ENCODE measurements around the gene DOCK6. TPM values are rescaled to one million over a fixed set of nuclear protein-coding genes. Genes with fewer than 3 reads are reported as not detected.

DOCK6 gene
- total RNA-seq, 1 experiment from 2014 or later, result 57.9 TPM

GRCh38 chr19:11223200-11223599 lies 39.1 kb downstream of the DOCK6 start:
- no peak overlapping the region for H3K56ac ChIP-seq (ENCODE audit: insufficient read length, low read depth, low read length)
- no peak overlapping the region for H3K4me2 ChIP-seq (ENCODE audit: insufficient read depth, insufficient read length, low read length)
- peaks cover 6% of the 10 kb centered on the region for H3K9me3 ChIP-seq (ENCODE audit: control insufficient read depth, low read depth, low read length)
- H4K8ac ChIP-seq (replicated peaks; ENCODE audit: insufficient read length, low read depth, low read length), result no peak overlapping the region
- no peaks in the 10 kb centered on the region for H3K23me2 ChIP-seq (ENCODE audit: insufficient read length, low read depth, low read length, poor library complexity, severe bottlenecking)
- no peak overlapping the region for H3K27ac ChIP-seq (ENCODE audit: insufficient read length, low read depth, low read length)
- no peak overlapping the region for H3K18ac ChIP-seq (ENCODE audit: insufficient read length, low read depth, low read length)
- Mint-ChIP-seq H3K27me3 (ENCODE audit: low read depth) (no peaks in the 10 kb centered on the region), H3K4me1 (peaks cover 2 to 6% of the 10 kb centered on the region in 2 experiments; a peak in 3 of 4 replicates), H3K27ac (no peak overlapping the region), H3K4me3 (no peak overlapping the region), H3K36me3 (ENCODE audit: insufficient read depth in 1 of 3, low read depth in 3 of 3) (peaks cover 31 to 55% (median 53%) of the 10 kb centered on the region in 3 experiments), H3K9me3 (peaks cover 16% of the 10 kb centered on the region in 2 experiments)
- no peak for TF ChIP-seq CTCF (conservative IDR thresholded peaks at IDR 0.05)
- DNase-seq, result no peak
- no peaks in the 10 kb centered on the region for H3K27me3 ChIP-seq (ENCODE audit: insufficient read depth, low read length)
- H3K9ac ChIP-seq (ENCODE audit: extremely low read depth, insufficient read length, low read length), result no peak overlapping the region
- H3K23ac ChIP-seq (ENCODE audit: insufficient read length, low read depth, low read length), result no peak overlapping the region
- H3K79me1 ChIP-seq (ENCODE audit: insufficient read depth, low read depth, low read length, poor library complexity, severe bottlenecking), result no peaks in the 10 kb centered on the region
- no peak overlapping the region for H3T11ph ChIP-seq (ENCODE audit: low read length)
- no peak overlapping the region for H3K14ac ChIP-seq (ENCODE audit: insufficient read depth, low read length)
- H2BK15ac ChIP-seq (ENCODE audit: low read depth, low read length), result no peak overlapping the region
- H2BK20ac ChIP-seq (ENCODE audit: low read depth, low read length, poor library complexity, severe bottlenecking), result no peak overlapping the region
- H3K4me1 ChIP-seq (ENCODE audit: insufficient read depth, low read length), result no peaks in the 10 kb centered on the region
- no peaks in the 10 kb centered on the region for H3K79me2 ChIP-seq (ENCODE audit: insufficient read depth, low read length)
- H2BK5ac ChIP-seq (ENCODE audit: insufficient read length, low read length), result no peak overlapping the region
- H4K20me1 ChIP-seq (ENCODE audit: control insufficient read depth, insufficient read depth, insufficient read length), result no peaks in the 10 kb centered on the region
- no peak overlapping the region for H2BK12ac ChIP-seq (ENCODE audit: insufficient read length, low read depth, low read length)
- H4K5ac ChIP-seq (ENCODE audit: insufficient read length, low read depth, low read length), result no peak overlapping the region
- no peak overlapping the region for H2AK5ac ChIP-seq (ENCODE audit: insufficient read length, low read length)
- no peak overlapping the region for H4K91ac ChIP-seq (ENCODE audit: insufficient read length, low read depth, low read length)
- H2BK120ac ChIP-seq (ENCODE audit: low read depth, low read length, poor library complexity, severe bottlenecking), result no peak overlapping the region
- no peak overlapping the region for H3K4ac ChIP-seq (ENCODE audit: low read depth, low read length)
- no peak overlapping the region for H2AFZ ChIP-seq (ENCODE audit: low read length)
- WGBS (ENCODE audit: extremely low coverage, insufficient read length, low lambda C conversion rate), result no CpG with 5 or more reads among the region's 3 CpGs

Measured in H9 (cell line).